Activated CD8-positive, alpha-beta memory T cell treated with anti-CD3 and anti-CD28 coated beads, Interleukin-2, amount 50 U/mL, for 1 hour (primary cell): ENCODE measurements around the gene SAP130.

Source experiments
- DNase-seq: peaks from one replicate; pipeline ENCODE4 v3.0.0-alpha.2; 2020; ENCODE audit errors: extremely low read depth

The SAP130 gene

GRCh38 chr2:128026448-128027277 is 1.2 kb downstream of the SAP130 start:
- no peak for DNase-seq

GRCh38 chr2:128024816-128025215 is 3.0 kb downstream of the SAP130 start:
- no peak for DNase-seq

- DNase-seq: no peak
Measured at GRCh38 chr2:128017561-128017960, 10.3 kb downstream of the SAP130 start.

GRCh38 chr2:128016620-128017019 is 11.2 kb downstream of the SAP130 start:
- DNase-seq: no peak

- DNase-seq: no peak
Measured at GRCh38 chr2:128012698-128013097, 15.2 kb downstream of the SAP130 start.

- no peak for DNase-seq
Measured at GRCh38 chr2:128008074-128008672, 19.7 kb downstream of the SAP130 start.

- no peak for DNase-seq
Measured at GRCh38 chr2:128004509-128004908, 23.4 kb downstream of the SAP130 start.

- no peak for DNase-seq
Measured at GRCh38 chr2:128003463-128003862, 24.4 kb downstream of the SAP130 start.

GRCh38 chr2:127996160-127996559 is 31.7 kb downstream of the SAP130 start:
- no peak for DNase-seq

- no peak for DNase-seq
Measured at GRCh38 chr2:127995725-127996124, 32.1 kb downstream of the SAP130 start.

GRCh38 chr2:127993659-127994058 is 34.2 kb downstream of the SAP130 start:
- no peak for DNase-seq

GRCh38 chr2:127991742-127992141 is 36.1 kb downstream of the SAP130 start:
- DNase-seq: no peak

- no peak for DNase-seq
Measured at GRCh38 chr2:127986548-127987079, 41.2 kb downstream of the SAP130 start.

- DNase-seq: no peak
Measured at GRCh38 chr2:127985735-127986134, 42.1 kb downstream of the SAP130 start.

GRCh38 chr2:127985026-127985734 is 42.7 kb downstream of the SAP130 start:
- no peak for DNase-seq

GRCh38 chr2:127984551-127984950 is 43.3 kb downstream of the SAP130 start:
- DNase-seq: no peak

GRCh38 chr2:127969446-127969845 is 58.4 kb downstream of the SAP130 start:
- no peak for DNase-seq

GRCh38 chr2:127968610-127969339 is 59.1 kb downstream of the SAP130 start:
- no peak for DNase-seq

- DNase-seq: no peak
Measured at GRCh38 chr2:127961729-127962128, 66.1 kb downstream of the SAP130 start.

- DNase-seq: no peak
Measured at GRCh38 chr2:127957240-127957639, 70.6 kb downstream of the SAP130 start.

- no peak for DNase-seq
Measured at GRCh38 chr2:127954857-127955256, 73.0 kb downstream of the SAP130 start.

- no peak for DNase-seq
Measured at GRCh38 chr2:127953849-127954248, 74.0 kb downstream of the SAP130 start.
